GM06990 (cell line): Measurements from ENCODE around the gene LDB3.

ENCODE experiments used
- DNase-seq: peaks from one replicate; pipeline ENCODE4 v3.0.0-alpha.2; 2011; ENCODE audit not compliant: insufficient read length; ENCODE audit errors: extremely low read depth
- H3K27me3 ChIP-seq: replicated peaks from 2 replicates; pipeline ENCODE4 v1.6.0; 2011; ENCODE audit warnings: low read length; ENCODE audit not compliant: control insufficient read depth, insufficient read depth
- H3K36me3 ChIP-seq: 2 replicates; pipeline ENCODE4 v1.5.1; 2011; ENCODE audit warnings: low read length; ENCODE audit not compliant: control insufficient read depth, insufficient read depth
- H3K4me3 ChIP-seq: replicated peaks from 2 replicates; pipeline ENCODE4 v1.5.1; 2011; ENCODE audit warnings: low read depth, mild to moderate bottlenecking, control low read depth, low read length
- TF ChIP-seq, protein P1 (sequence below): IDR thresholded peaks from 2 replicates; pipeline ENCODE4 v1.5.1; 2011; ENCODE audit warnings: low read length, control low read depth, mild to moderate bottlenecking, inconsistent platforms; ENCODE audit not compliant: insufficient read depth, poor library complexity, severe bottlenecking

Gene LDB3

DNA sequence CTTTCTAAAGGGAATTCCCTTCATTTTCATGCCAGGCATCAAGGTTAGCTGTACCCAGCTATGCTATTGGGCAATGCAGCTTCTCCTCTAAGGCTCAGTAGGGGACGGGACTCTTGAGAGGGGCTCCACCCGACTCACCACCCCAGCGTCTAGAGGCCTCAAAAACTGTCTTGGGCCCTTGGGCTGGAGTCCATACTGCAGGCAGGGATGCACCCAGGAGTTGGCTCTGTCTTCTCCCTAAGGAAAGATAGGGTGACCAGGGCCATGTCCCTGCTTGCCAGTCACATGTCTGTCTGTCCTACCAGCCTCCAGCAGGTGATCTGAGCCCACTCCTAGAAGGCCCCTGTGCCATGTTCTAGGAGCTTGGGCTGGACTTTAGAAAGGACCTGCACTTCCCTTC lies 12.7 kb upstream of the LDB3 start:
- DNase-seq: no peak
- Histone ChIP-seq H3K4me3 (no peak overlapping the region), H3K36me3 (no peaks in the 10 kb centered on the region), H3K27me3 (peaks cover 1% of the 10 kb centered on the region; the same call in 1 of the 2 replicates)
- TF ChIP-seq, protein P1, sequence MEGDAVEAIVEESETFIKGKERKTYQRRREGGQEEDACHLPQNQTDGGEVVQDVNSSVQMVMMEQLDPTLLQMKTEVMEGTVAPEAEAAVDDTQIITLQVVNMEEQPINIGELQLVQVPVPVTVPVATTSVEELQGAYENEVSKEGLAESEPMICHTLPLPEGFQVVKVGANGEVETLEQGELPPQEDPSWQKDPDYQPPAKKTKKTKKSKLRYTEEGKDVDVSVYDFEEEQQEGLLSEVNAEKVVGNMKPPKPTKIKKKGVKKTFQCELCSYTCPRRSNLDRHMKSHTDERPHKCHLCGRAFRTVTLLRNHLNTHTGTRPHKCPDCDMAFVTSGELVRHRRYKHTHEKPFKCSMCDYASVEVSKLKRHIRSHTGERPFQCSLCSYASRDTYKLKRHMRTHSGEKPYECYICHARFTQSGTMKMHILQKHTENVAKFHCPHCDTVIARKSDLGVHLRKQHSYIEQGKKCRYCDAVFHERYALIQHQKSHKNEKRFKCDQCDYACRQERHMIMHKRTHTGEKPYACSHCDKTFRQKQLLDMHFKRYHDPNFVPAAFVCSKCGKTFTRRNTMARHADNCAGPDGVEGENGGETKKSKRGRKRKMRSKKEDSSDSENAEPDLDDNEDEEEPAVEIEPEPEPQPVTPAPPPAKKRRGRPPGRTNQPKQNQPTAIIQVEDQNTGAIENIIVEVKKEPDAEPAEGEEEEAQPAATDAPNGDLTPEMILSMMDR: no peak

DNA sequence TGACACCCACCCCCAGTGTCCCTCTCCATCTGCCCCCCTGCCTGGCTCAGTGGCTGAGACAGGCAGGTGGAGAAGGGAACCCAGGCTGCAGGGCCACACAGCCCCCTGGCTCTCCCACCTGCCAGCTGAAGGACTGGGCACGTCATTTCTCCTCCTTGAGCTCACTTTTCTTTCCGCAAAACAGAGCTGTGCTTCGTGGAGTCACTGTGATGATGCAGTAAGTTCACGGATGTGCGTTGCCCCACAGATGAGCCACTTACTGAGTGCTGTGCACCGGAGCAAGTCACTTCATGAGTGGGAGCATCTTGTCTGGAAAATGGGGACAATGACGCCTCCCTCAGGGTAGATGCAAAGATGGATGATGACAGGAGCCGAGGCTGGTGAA lies 11.3 kb upstream of the LDB3 start:
- Histone ChIP-seq H3K36me3 (no peaks in the 10 kb centered on the region), H3K27me3 (no peaks in the 10 kb centered on the region; the same call in 1 of the 2 replicates), H3K4me3 (no peak overlapping the region)
- TF ChIP-seq, protein P1: no peak
- no peak for DNase-seq

DNA sequence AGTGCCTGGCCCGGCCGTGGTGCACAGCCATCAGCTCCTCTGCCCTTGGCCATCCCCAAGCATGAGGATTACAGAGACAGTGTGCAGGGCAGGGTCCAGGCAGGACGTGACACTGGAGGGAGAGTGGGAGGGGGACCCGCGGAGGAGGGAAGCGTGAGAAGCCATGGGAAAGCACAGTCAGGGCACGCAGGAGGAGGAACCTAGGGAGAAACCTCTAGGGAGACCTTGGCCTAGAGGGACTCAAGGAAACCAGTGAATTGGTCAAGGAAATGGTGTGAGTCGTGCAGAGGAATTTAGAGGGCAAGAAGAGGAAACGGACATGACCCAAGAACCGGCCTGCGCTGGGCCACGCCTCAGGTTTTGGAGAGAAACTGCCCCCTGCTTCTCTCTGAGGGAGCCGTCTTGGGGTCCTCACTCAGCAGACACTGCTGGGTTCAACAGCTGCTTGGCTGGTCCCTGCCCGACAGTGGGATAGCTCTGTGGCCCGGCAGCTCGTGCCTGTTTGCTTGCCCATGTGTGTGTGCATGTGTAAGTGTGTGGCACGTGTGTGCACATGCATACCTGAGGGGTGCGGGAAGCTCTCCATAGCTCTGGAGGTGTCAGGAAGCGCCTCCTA lies 10.8 kb upstream of the LDB3 start:
- Histone ChIP-seq H3K4me3 (no peak overlapping the region), H3K27me3 (no peaks in the 10 kb centered on the region; the same call in 1 of the 2 replicates), H3K36me3 (no peaks in the 10 kb centered on the region)
- DNase-seq: no peak
- TF ChIP-seq, protein P1: no peak

GRCh38 chr10:86658261-86658741 lies 10.0 kb upstream of the LDB3 start:
- DNase-seq: no peak

GRCh38 chr10:86658751-86659150 lies 9.6 kb upstream of the LDB3 start:
- Histone ChIP-seq H3K4me3 (no peak overlapping the region), H3K27me3 (no peaks in the 10 kb centered on the region; the same call in 1 of the 2 replicates), H3K36me3 (no peaks in the 10 kb centered on the region)
- TF ChIP-seq, protein P1: no peak
- DNase-seq: no peak

More at GRCh38 chr10:86658261-86658741, 10.0 kb upstream of the LDB3 start:
- no peaks in the 10 kb centered on the region for H3K36me3 ChIP-seq
- no peaks in the 10 kb centered on the region; the same call in 1 of the 2 replicates for H3K27me3 ChIP-seq
- TF ChIP-seq, protein P1: no peak
- no peak overlapping the region for H3K4me3 ChIP-seq
